ENCODE data around the gene SEL1L3. TPM values are rescaled to one million over a fixed set of nuclear protein-coding genes. Genes with fewer than 3 reads are reported as not detected.

The SEL1L3 gene
- total RNA-seq, 1 experiment from 2014 or later: 66.6 TPM

GRCh38 chr4:25792876-25793275 lies 69.9 kb downstream of the SEL1L3 start:
- DNase-seq (ENCODE audit: low spot score): no peak

GRCh38 chr4:25792200-25792791 lies 70.5 kb downstream of the SEL1L3 start:
- DNase-seq (ENCODE audit: low spot score): peak; percentile 52

GRCh38 chr4:25790024-25790423 lies 72.8 kb downstream of the SEL1L3 start:
- no peak for DNase-seq (ENCODE audit: low spot score)

- DNase-seq (ENCODE audit: low spot score): no peak
Observed at GRCh38 chr4:25788703-25789238, 74.0 kb downstream of the SEL1L3 start.

GRCh38 chr4:25786497-25787065 lies 76.2 kb downstream of the SEL1L3 start:
- no peak for DNase-seq (ENCODE audit: low spot score)

- DNase-seq (ENCODE audit: low spot score): no peak
Observed at GRCh38 chr4:25783943-25784342, 78.8 kb downstream of the SEL1L3 start.

- no peak for DNase-seq (ENCODE audit: low spot score)
Observed at GRCh38 chr4:25783126-25783525, 79.7 kb downstream of the SEL1L3 start.

- DNase-seq (ENCODE audit: low spot score): no peak
Observed at GRCh38 chr4:25782482-25782881, 80.3 kb downstream of the SEL1L3 start.

GRCh38 chr4:25779021-25779420 lies 83.8 kb downstream of the SEL1L3 start:
- DNase-seq (ENCODE audit: low spot score): peak; percentile 41

- DNase-seq (ENCODE audit: low spot score): no peak
Observed at GRCh38 chr4:25776795-25777194, 86.0 kb downstream of the SEL1L3 start.

GRCh38 chr4:25775166-25775565 lies 87.6 kb downstream of the SEL1L3 start:
- no peak for DNase-seq (ENCODE audit: low spot score)

- no peak for DNase-seq (ENCODE audit: low spot score)
Observed at GRCh38 chr4:25773358-25773757, 89.4 kb downstream of the SEL1L3 start.

GRCh38 chr4:25771672-25772071 lies 91.1 kb downstream of the SEL1L3 start:
- DNase-seq (ENCODE audit: low spot score): no peak

- no peak for DNase-seq (ENCODE audit: low spot score)
Observed at GRCh38 chr4:25770847-25771246, 91.9 kb downstream of the SEL1L3 start.

- no peak for DNase-seq (ENCODE audit: low spot score)
Observed at GRCh38 chr4:25769251-25769650, 93.5 kb downstream of the SEL1L3 start.

GRCh38 chr4:25767877-25768725 lies 94.7 kb downstream of the SEL1L3 start:
- peak; percentile 50 for DNase-seq (ENCODE audit: low spot score)

GRCh38 chr4:25760518-25761157 lies 102.2 kb downstream of the SEL1L3 start:
- no peak for DNase-seq (ENCODE audit: low spot score)

- DNase-seq (ENCODE audit: low spot score): no peak
Observed at GRCh38 chr4:25760048-25760447, 102.7 kb downstream of the SEL1L3 start.

- DNase-seq (ENCODE audit: low spot score): no peak
Observed at GRCh38 chr4:25759101-25759500, 103.7 kb downstream of the SEL1L3 start.

- no peak for DNase-seq (ENCODE audit: low spot score)
Observed at GRCh38 chr4:25757452-25757851, 105.3 kb downstream of the SEL1L3 start.

- DNase-seq (ENCODE audit: low spot score): no peak
Observed at GRCh38 chr4:25756503-25756902, 106.3 kb downstream of the SEL1L3 start.

- DNase-seq (ENCODE audit: low spot score): no peak
Observed at GRCh38 chr4:25755911-25756310, 106.9 kb downstream of the SEL1L3 start.
